ENCODE data around the gene SLC25A18. TPM values are rescaled to one million over a fixed set of nuclear protein-coding genes. Genes with fewer than 3 reads are reported as not detected.
A peak's percentile ranks its signal among the peaks of the same experiment; 100 is the strongest.
"Not testable (repeated sequence)": the region's sequence is repeated elsewhere in the genome, so short reads cannot be mapped to it uniquely, and the experiment has no call there.

SLC25A18 gene
- total RNA-seq, 1 donor from 2014 or later, result 2.2 TPM

DNA sequence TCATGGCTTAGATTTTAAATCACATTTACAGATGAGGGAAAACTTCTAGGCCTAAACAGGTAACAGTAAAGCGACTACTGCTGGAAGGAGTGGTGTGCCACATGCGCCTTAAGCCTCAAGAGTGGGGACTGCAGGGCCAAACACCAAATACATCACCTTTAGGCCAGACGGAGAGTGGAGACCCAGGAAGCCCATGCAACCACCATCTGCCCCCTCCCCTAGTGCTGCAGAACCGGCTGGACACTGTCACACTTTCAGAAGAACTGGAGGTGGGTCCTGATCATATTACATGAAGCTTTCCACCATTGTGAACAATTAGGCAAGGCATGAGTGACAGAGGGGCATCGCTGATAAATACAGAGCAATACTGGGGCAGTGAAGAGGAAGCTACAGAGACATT, 28.9 kb downstream of the SLC25A18 start:
- intact Hi-C loops (cut with micrococcal nuclease), result no loop called here
- DNase-seq, result no peak
- ATAC-seq, result no peak

GRCh38 chr22:17596226-17596625, 32.9 kb downstream of the SLC25A18 start:
- intact Hi-C loops (cut with micrococcal nuclease), result no loop called here
- ATAC-seq (no peak), DNase-seq (no peak)

GRCh38 chr22:17597217-17597616, 33.9 kb downstream of the SLC25A18 start:
- intact Hi-C loops (cut with micrococcal nuclease), result no loop called here
- ATAC-seq, result no peak
- DNase-seq, result no peak

GRCh38 chr22:17598318-17598717, 35.0 kb downstream of the SLC25A18 start:
- DNase-seq, result no peak

GRCh38 chr22:17601031-17601430, 37.7 kb downstream of the SLC25A18 start:
- intact Hi-C loops (cut with micrococcal nuclease), result no loop called here
- no peak for ATAC-seq
- no peak for DNase-seq

More at GRCh38 chr22:17598318-17598717, 35.0 kb downstream of the SLC25A18 start:
- ATAC-seq, result no peak
- intact Hi-C loops (cut with micrococcal nuclease), result no loop called here

GRCh38 chr22:17603668-17604067, 40.4 kb downstream of the SLC25A18 start:
- DNase-seq, result no peak
- intact Hi-C loops (cut with micrococcal nuclease), result no loop called here
- ATAC-seq, result no peak

DNA sequence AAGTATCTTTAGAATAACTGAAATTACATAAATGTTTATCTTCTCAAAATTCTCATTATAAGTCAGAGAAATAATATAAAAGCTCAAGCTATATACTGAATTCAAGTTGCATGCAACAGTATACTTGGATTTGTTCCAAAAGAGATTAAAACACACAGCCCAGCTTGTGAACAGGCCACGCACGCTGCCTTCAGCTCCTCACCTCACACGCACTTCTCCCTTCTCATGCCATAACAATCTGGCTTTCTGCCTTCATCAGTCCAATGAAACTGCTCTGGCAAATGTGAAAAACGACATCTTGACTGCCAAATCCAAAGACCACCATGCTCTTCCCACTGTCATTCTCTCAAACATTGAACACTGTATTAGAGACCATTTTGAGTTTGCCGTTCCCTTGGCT, 43.2 kb downstream of the SLC25A18 start:
- DNase-seq (peak; percentile 58), ATAC-seq (peak; percentile 77)
- intact Hi-C loops (cut with micrococcal nuclease), result no loop called here

GRCh38 chr22:17607891-17608521, 44.7 kb downstream of the SLC25A18 start:
- ATAC-seq (no peak), DNase-seq (no peak)
- intact Hi-C loops (cut with micrococcal nuclease), result no loop called here

DNA sequence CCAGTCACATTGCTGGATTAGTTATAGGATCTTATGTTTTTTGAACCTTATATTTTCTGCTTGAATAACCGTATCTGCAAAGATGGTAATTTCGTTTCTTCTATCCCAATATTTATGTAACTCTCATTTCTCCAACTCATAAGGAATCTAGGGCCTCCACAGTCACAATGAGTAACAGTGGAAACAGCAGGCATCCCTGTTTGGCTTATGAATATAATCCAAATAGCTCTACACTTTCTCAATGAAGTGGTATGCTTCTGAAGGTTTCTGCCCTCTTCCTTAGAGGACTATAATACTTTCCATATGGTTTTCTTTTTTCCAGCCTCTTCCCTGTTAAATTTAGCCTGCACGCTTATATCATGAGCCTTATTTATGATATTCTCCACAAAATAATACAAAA, 48.8 kb downstream of the SLC25A18 start:
- ATAC-seq (no peak), DNase-seq (no peak)
- intact Hi-C loops (cut with micrococcal nuclease), result no loop called here

- DNase-seq (no peak), ATAC-seq (no peak)
- intact Hi-C loops (cut with micrococcal nuclease), result no loop called here
Observed at GRCh38 chr22:17613280-17613679, 50.0 kb downstream of the SLC25A18 start.

- intact Hi-C loops (cut with micrococcal nuclease), result loop anchor here (5.0 kb wide), 1 partner anchor 51 kb away; no protein-coding TSS in a partner anchor
- DNase-seq (no peak), ATAC-seq (no peak)
Observed at GRCh38 chr22:17627961-17628405, 64.7 kb downstream of the SLC25A18 start.

DNA sequence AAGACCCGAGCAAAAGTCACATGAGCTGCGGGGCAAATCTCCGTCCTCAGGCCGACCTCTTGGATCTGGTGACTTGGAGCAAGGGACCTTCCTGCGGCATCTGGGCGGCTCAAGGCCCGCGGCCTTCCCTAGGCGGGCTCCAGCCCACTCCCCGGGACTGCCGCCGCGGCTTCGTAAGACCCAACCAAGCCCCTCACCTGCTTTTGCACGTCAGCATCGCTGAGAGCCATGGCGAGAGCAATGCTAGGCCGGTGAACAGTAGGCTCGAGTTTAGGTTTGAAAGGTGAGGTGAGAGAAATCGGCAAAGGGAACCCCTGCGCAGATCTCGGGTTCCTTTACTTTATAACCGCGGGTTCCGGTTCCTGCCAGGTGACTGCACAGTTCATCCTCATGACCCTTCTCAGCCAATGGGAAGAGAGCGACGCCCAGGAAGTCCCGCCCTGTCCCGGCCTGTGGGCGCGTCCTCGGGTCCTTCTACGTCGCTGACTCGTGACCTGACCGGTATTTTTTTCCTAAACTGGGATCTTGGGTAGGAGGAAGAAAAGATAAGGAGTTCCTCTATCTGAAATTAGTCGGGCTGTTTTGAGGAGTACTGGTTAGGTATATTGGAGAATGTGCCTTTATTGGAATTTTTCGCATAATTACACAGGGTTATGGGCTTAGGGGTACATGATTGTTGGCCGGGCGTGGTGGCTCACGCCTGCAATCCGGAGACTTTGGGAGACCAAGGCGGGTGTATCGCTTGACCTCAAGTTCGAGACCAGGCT, 65.3 kb downstream of the SLC25A18 start, which contains the start of gene ATP6V1E1:
ATP6V1E1 (minus strand) TSS at position 344 of the 767 bp plus-strand sequence; CDS start at position 230, 114 bp downstream.
- intact Hi-C loops (cut with micrococcal nuclease), result loop anchor here (5.0 kb wide), 1 partner anchor 51 kb away; no protein-coding TSS in a partner anchor
- ATAC-seq (peak; percentile 100), DNase-seq (peak; percentile 97)

- DNase-seq (no peak), ATAC-seq (peak; percentile 6)
- intact Hi-C loops (cut with micrococcal nuclease), result loop anchor here (5.0 kb wide), 1 partner anchor 52 kb away; no protein-coding TSS in a partner anchor
Observed at GRCh38 chr22:17629173-17629489, 65.8 kb downstream of the SLC25A18 start.

- intact Hi-C loops (cut with micrococcal nuclease), result loop anchor here (5.0 kb wide), 1 partner anchor 52 kb away; no protein-coding TSS in a partner anchor
- no peak for DNase-seq
- no peak for ATAC-seq
Observed at GRCh38 chr22:17629641-17630040, 66.3 kb downstream of the SLC25A18 start.

GRCh38 chr22:17631076-17631565, 67.8 kb downstream of the SLC25A18 start:
- no peak for DNase-seq
- ATAC-seq, result no peak
- intact Hi-C loops (cut with micrococcal nuclease), result no loop called here

DNA sequence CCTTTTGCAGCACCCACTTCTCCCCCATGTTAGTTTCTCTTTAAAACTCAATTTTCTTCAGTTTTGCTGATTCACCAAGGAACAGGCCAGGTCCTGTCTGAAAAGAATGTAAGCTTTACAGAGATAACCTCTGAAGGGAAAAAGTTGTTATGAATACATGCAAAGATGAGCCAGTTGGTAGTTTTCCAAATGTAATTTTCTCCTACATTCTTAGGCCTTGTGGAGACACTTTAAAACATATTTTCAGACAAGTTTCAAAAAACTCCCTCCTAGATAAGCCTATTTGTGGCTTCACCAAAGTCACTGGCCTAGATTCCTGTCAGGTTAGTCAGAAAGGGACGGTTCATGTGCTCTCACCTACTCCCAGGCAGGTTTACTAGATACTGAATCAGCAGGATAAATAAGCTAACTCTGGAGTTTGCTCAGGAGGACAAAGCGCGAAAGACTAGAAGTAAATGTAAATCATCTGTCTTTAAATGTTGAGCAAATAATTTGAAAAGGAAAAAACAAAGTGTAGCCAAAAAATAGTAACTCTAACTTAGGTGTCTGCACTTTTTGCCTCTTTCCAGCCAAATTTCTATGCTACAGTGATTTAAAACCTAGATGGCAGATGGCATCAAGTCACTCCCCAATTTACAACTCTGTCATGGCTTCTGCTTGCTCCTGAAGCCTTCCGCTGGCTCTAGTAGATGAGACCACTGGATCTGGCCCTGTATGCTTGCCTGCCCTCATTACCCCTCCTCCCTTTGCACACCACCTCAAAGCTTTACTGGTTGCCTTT, 70.1 kb downstream of the SLC25A18 start:
- DNase-seq (no peak), ATAC-seq (no peak)
- intact Hi-C loops (cut with micrococcal nuclease), result no loop called here

DNA sequence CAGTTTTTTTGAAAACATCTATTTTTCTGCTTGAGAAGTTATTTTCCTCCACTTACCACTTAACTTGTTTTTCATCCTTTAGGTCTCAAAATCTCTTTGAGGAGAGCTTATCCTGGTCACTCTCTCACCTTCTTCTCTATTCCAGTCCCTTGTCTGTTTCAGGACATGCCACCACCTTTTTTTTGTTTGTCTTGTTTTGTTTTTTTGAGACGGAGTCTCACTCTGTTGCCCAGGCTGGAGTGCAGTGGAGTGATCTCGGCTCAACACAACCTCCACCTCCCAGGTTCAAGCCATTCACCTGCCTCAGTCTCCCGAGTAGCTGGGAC, 70.7 kb downstream of the SLC25A18 start:
- DNase-seq (no peak), ATAC-seq (no peak)
- intact Hi-C loops (cut with micrococcal nuclease), result no loop called here

DNA sequence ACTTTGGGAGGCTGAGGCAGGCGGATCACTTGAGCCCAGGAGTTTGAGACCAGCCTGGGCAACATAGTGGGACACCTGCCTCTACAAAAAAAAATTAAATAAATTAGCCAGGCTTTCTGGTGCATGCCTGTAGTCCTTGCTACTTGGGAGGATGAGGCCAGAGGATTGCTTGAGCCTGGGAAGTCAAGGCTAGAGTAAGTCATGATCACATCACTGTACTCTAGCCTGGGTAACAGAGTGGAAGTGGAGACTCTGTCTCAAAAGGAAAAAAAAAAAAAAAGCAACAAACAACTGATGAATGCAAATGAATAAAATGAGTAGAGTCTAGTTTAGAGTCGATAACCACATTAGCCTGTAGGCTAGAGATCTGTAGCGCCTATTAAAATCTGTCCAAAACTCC, 71.4 kb downstream of the SLC25A18 start:
- ATAC-seq (no peak), DNase-seq (no peak)
- intact Hi-C loops (cut with micrococcal nuclease), result no loop called here

GRCh38 chr22:17636850-17637249, 73.6 kb downstream of the SLC25A18 start:
- ATAC-seq; intact Hi-C loops (cut with micrococcal nuclease); DNase-seq: not testable (repeated sequence)
